GM18861 (cell line): Measurements from ENCODE around the gene MORF4L1.
"Not testable (repeated sequence)": the region's sequence is repeated elsewhere in the genome, so short reads cannot be mapped to it uniquely, and the experiment has no call there.

ENCODE experiments used
- ATAC-seq: cut with Tn5 transposase; IDR thresholded peaks from one replicate; pipeline ENCODE4 v1.9.1; 2021; ENCODE audit not compliant: unreplicated experiment

MORF4L1 gene

DNA sequence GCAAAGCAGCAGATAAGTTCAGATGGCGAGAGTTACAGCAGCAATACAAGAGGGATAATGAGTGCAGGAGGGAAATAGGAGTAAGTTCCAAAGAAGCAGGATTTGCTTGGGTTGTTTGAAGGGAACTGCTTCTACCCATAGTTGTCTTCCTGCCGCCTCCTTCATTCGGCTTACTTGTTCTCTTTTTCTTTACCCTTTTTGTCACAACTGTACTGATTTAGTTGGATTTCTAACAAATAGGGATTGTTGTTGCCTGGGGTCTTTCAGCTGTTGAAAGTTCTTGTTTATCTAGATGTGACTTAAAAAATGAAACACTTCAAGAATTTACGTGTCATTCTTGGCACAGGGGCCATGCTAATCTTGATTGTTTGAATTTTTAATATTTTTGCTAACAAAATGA, 25.9 kb downstream of the MORF4L1 start:
- ATAC-seq = no peak

DNA sequence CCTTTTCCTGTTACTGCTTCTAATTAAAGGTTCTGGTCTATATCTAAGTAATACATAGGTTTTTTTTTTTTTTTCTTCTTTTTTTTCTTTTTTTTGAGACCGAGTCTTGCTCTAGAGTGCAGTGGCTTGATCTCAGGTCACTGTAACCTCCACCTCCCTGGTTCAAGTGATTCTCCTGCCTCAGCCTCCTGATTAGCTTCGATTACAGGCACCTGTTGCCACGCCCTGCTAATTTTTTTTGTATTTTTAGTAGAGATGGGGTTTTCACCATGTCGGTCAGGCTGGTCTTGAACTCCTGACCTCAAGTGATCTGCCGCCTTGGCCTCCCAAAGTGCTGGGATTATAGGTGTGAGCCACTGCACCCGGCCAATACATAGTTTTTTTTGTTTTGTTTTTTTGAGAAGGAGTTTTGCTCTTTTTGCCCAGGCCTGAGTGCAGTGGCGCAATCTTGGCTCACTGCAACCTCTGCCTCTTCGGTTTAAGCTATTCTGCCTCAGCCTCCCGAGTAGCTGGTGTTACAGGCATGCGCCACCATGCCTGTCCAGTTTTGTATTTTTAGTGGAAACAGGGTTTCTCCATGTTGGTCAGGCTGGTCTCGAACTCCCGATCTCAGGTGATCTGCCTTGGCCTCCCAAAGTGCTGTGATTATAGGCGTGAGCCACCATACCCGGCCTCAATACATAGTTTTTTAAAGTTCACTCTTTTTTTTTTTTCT, 28.3 kb downstream of the MORF4L1 start:
- ATAC-seq = not testable (repeated sequence)

DNA sequence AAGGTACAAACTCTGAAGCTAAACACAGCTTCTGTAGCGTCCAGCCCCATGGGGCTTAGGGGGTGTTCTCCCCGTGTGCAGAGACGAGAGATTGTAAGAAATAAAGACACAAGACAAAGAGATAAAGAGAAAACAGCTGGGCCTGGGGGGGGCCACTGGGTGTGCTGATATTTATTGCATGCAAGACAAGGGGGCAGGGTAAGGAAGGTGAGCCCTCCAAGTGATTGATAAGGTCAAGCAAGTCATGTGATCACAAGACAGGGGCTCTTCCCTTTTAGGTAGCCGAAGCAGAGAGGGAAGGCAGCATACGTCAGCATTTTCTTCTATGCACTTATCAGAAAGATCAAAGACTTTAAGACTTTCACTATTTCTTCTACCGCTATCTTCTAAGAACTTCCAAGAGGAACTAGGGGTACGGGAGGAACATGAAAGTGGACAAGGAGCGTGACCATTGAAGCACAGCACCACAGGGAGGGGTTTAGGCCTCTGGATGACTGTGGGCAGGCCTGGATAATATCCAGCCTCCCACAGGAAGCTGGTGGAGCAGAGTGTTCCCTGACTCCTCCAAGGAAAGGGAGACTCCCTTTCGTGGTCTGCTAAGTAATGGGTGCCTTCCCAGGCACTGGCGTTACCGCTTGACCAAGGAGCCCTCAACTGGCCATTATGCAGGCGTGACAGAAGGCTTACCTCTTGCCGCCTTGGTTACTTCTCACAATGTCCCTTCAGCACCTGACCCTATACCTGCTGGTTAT, 29.8 kb downstream of the MORF4L1 start:
- not testable (repeated sequence) for ATAC-seq

DNA sequence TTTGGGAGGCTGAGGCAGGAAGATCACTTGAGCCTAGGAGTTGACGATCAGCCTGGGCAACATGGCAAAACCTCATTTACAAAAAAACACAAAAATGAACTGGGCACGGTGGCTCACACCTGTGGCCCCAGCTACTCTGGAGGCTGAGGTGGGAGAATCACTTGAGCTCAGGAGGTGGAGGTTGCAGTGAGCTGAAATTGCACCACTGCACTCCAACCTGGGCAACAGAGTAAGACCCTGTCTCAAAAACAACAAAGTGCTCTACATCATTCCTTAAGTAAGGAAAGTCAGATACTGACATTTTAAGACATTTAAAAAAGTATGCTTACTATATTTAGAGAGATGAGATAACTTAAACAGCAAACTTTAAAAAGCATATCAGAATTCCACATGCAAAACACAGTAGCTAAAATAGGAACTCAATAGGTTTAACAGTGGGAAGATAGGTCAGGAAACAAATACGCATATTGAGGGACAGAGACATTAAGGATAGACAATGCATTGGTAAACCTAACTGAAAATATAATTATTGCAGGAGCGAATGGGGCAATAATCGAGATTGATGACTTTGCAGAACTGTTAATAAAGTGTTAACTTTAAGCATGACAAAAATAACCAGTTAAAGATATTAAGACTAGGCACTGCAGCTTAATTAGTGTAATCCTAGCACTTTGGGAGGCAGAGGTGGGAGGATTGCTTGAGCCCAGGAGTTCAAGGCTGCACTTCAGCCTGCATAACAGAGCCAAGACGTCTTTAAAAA, 32.1 kb downstream of the MORF4L1 start:
- ATAC-seq = no peak

DNA sequence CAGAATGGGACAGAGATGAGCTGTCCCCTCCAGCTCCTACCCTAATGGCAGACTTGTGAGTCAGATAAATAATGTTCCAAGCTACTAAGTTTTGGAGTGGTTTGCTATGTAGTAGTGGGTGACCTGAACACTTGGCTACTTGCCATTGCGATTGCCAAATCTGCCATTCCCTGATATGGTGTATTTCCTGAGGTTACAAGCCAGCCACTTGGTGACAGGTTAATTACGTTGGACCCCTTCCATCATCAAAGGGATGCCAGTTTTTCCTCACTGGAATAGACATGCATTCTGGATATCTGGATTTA, 33.6 kb downstream of the MORF4L1 start:
- ATAC-seq = no peak

DNA sequence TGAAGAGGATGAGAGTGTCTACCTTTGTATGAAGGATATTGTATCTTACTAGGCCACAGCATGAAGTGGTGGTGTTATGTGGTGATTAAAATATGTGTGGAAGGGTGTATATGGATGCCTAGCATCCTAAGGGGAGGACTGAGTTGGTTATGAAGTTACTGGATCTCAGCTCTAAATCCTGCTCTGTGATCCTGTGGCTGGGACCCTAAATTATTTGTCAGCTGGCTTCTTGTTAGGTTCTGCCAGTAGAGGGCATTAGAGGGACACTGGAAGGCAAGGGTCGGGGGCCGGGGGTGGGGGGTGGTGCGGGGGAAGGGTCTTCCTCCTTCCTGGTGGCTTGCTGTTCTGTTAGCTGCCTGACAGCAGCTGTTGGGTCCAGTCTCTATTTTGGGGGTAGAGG, 34.9 kb downstream of the MORF4L1 start:
- ATAC-seq = no peak

DNA sequence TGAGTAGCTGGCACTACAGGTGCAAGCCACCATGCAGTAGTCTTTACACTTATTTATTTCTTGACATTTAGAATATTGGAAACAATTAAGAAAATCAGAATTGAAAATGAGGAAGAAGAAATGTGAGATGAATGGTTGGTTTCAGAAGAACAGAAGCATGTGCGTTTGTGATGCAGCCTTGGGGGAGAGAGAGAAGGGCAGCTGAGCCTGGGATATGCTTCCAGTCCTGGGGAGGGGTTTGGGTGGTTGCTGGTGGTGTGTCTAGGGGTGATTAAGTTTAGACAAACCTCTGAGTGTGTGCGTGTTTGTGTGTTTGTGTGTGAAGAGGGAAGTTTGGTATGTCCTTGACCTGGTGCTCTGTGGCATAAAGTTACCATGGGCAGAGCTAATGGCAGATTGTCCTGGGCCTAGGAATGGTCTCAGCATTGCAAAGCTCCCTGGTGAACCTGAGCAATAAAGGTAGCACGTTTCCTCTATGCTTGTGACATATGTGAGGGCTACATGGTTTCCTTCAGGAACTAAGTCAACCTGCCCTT, 36.5 kb downstream of the MORF4L1 start:
- ATAC-seq = no peak

DNA sequence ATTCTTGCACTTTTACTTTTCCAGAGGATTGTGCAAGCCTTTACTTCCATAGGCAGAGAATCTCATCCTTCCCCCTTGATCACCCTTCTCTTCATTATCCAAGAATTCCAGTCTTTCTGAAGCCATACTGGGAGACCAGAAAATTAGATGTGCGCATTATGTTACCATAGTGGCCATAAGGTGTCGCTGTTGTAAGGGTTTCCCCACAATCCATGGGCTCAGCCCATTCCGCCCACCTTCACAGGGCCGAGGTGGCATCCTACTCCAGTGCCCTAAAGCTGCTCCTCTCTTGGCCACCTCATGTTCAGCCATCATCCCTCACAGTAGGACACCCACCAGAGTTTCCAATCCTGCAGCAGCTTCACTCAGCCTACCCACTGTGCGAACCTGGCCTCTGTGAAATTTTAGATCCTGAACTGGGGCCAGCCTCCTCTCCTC, 37.1 kb downstream of the MORF4L1 start:
- no peak for ATAC-seq

DNA sequence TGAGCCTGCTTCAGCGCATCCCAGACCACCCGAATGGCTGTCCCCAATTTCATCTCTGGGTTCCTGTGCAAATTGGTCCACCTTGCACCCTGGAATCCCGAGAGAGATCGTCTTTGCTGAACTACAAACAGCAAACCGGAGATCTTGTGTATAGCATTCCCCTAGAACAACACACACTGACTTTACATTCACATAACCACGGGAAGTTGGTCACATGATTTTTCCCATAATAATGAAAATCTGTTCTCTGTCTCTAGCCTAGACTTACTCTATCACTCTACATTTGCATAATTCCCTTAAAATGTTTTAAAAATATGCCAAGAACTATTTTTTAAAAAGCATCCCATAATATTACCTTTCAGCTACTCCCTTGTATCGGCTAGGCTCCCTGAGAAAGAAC, 37.6 kb downstream of the MORF4L1 start:
- ATAC-seq = no peak

DNA sequence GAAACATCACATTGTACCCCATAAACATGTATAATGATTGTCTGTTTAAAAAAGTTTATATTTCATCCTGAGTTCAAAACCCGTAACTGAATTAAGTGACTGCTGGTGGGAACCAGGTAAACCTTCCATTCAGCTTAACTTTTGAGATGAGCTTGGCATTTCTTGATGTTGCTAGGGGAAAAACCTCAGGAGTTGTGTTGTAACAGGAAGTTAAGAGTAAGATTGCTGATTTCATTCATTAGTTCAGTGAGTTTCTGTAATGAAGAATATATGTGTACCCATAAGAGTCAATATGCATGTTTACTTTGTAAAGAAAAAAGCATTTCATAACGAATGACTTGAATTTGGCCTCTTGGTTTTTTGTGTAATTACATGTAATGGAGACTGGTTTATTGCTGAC, 39.6 kb downstream of the MORF4L1 start:
- no peak for ATAC-seq

DNA sequence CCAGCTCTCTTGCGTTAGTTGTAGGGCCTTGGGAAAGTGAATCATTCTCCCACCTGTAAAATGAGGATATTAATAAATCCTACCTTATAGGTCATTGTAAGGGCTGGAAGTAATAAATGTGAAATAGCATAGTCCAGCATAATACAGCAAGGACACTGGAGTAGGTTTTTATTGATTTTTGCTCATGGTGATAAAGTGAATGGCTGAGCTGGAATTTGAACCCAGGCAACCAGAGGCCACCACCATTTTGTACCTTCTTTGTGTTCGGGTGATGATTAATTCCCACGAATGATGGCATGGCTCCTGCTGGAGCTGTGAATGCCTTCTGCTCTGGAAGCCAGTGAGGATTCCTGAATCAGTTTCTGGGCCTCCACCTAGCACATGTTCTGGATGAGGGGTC, 40.3 kb downstream of the MORF4L1 start:
- no peak for ATAC-seq

DNA sequence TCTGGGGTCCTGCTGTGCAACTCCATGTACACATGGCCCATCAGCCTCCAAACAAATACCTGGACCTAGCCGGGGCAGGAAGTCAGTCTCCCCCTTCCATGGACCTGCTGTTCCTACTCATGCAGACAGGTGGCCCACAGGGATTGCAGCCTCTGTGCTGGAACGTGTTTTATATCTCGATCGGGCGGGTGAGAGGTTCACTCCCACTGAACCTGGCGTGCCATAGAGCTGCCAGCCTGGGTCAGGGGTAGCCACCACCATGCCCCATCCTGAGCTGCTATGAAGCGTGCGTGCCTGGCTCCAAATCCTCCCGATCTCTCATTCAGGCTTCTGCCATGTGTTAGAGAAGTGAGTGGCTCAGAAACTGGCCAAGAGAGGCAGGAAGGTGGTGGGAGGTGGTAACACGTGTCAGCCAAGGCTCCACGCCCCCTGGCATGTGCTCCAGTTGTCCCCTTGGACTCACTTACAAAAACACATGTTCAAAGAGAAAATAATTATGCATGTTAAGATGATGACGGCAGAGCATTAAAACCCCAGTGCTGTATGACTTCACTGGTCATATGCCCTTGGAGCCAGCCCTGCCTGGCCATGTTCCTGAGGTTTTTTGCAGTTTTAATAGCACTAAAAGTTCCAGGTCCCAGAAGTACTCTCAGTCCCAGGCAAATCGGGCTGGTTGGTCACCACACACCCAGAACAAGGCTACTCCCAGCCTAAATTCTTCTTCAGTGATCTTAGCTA, 41.5 kb downstream of the MORF4L1 start:
- ATAC-seq = no peak

DNA sequence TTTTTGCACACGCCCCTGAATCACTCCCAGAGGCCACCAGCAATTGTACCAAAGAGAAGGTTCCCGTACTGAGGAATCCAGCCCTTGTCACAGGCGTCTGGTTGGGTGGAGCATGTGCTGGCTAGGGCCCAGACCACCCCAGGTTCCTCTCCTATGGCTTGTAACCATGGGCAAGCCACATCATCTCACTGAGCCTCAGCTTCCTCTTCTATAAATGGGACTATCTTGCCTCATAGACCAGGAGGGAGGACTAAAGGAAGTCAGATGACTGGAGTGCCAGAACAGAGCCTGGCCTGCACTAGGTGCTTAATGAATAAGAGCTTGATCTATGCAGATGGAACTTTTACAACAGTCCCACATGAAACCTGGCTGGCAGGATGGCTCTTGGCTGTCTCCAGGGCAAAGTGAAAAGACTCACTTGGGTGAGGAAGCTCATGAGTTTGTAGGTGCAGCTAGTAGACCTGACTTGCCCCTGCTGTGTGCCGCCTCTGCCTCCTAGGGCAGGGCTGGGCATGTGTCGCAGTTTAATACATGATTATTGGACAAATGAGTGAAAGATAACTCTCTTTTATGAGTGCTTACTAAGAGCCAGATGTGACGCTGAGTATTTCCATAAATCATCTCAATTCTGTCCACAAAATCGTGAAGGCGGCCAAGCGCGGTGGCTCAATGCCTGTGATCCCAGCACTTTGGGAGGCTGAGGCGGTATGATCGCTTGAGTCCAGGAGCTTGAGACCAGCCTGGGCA, 42.8 kb downstream of the MORF4L1 start:
- ATAC-seq = no peak

DNA sequence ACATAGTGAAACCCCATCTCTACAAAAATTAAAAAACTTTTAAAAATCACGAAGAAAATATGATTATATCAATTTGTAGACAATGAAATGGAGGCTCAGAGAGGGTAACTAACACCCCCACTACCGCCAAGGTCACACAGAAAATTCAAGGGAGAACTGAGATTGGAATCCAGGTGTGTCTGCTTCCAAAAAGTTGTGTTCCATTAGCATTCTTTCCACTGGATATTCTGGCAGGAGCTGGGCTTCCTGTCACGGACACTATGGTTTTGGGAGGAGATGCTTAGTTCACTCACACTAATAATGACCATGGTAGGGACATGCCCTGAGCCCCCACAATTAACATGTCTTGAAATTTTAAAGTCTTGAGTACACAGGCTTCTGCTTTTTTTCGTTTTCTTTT, 43.4 kb downstream of the MORF4L1 start:
- ATAC-seq = no peak

DNA sequence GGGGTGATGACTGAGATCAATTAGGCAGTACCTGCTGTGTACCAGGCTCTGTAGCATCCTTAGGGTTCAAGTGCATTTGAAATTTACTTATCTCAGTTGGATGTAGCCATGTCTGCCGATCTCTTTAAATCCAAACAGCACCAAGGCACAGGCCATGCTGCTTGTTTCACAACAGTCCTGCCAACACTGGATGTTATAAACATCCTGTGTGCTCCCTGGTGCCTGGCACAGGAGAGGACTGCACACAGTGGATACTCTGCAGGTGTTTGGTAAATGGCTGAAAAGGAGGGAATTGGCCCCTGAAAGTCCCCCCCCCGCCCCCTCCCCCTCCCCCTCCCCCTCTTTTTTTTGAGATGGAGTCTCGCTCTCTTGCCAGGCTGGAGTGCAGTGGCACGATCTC, 45.2 kb downstream of the MORF4L1 start:
- ATAC-seq = no peak

DNA sequence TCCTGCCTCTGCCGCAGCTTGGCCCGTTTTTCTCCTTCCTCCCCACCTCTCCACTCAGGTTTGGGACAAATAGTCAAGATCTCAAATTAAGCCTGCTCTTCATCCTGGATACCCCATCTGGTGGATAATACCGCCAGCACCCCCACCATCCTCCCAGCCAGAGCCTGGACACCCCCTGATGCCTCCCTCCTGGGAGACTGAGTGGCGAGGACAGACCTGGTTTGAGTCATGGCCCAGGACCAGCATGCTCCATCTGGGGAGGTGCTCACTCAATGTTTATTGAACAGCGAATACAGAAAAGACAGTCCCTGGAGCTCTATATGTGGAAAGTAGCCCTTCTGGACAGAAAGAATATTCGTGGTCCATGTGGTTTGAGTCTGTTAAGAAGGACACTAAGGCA, 48.8 kb downstream of the MORF4L1 start:
- no peak for ATAC-seq

DNA sequence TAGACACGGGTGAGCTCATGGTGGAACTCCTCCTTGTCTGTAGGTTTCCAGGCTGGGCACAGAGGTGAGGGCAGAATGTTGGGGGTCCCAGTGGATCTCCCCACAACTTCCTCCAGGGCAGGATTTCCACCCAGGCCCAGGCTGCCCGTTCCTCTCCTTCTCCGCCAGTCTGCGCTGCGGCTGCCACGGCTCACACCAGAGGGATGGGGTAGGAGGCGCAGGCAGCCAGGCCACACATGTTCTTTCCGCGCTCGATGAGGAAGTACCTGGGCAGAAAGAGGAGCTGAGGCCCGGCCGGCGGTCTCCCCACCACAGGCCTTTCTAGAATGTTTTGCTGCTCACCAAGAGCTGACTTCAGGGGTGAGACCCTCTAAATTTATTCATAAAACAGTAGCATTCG, 49.2 kb downstream of the MORF4L1 start:
- no peak for ATAC-seq

DNA sequence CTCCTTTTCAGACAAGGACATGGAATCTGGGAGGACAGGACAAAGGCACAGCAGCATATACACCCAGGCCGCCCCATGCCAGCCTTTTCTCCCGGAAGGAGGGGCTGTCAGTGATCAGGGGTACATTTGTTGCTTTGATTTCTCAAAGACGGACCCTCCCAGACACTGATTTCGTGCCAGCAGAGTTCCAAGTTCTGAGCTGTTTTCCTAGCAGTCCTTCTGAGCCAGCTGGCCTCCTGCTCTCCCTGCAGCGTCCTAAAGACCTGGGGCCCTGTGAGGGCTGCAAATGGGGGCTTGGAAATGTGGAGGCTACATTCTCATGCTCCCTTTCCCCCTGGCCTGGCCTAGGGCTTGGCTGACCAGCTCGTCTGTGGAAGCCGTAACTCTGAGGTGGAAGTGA, 49.8 kb downstream of the MORF4L1 start:
- no peak for ATAC-seq

DNA sequence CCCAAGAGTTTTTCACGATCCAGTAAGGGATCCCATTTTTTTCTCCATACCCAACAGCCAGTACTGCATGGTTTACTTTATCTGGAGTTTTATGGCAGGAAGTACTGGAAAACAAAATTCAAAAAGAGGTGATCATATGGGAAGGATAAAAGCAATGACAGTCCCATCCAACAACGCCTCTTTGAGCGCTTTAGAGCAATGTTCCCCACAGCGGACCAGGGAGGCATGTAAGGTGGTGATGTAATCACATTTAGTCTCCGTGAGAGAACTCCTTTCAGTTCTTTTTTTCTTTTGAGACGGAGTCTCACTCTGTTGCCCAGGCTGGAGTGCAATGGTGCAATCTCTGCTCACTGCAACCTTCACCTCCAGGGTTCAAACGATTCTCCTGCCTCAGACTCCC, 50.3 kb downstream of the MORF4L1 start:
- no peak for ATAC-seq
